GM12891 (cell line): ENCODE results near the gene SFMBT2.
A peak's percentile ranks its signal among the peaks of the same experiment; 100 is the strongest.

Source experiments
- PAX5 ChIP-seq: IDR thresholded peaks from 2 replicates; pipeline ENCODE4 v1.6.1; 2011; ENCODE audit warnings: low read length, moderate library complexity, mild to moderate bottlenecking; ENCODE audit not compliant: insufficient read depth, severe bottlenecking
- POLR2A ChIP-seq: IDR thresholded peaks from 2 replicates; pipeline ENCODE4 v1.6.1; 2011; ENCODE audit warnings: low read depth, low read length, control low read depth
- POLR2AphosphoS5 ChIP-seq: IDR thresholded peaks from 2 replicates; pipeline ENCODE4 v1.6.1; 2011; ENCODE audit warnings: low read depth, low read length, control low read depth
- POU2F2 ChIP-seq: IDR thresholded peaks from 2 replicates; pipeline ENCODE4 v1.6.1; 2011; ENCODE audit warnings: low read depth, mild to moderate bottlenecking, control low read depth, low read length, moderate library complexity
- SPI1 ChIP-seq: IDR thresholded peaks from 2 replicates; pipeline ENCODE4 v1.6.1; 2011; ENCODE audit warnings: low read depth, low read length, control low read depth
- TAF1 ChIP-seq: IDR thresholded peaks from 2 replicates; pipeline ENCODE4 v1.6.1; 2011; ENCODE audit warnings: low read depth, low read length, control low read depth

- TF ChIP-seq POLR2A (no peak), POLR2AphosphoS5 (no peak), TAF1 (peak; percentile 65; the same call in 1 of the 2 replicates), SPI1 (peak; percentile 75), POU2F2 (no peak), PAX5 (peak; percentile 91)
Measured at GRCh38 chr10:7457478-7458316, 46.9 kb upstream of the SFMBT2 start.
